ENCODE results near the gene TUBGCP2. TPM values are rescaled to one million over a fixed set of nuclear protein-coding genes. Genes with fewer than 3 reads are reported as not detected.

The TUBGCP2 gene
- total RNA-seq, 1 donor from 2014 or later, result 39.4 TPM

Small RNA genes within 50 kb of the gene (microRNA-seq; reads per million reads assigned to microRNA genes)
- gene MIR202, result 3.6 reads per million

Other genes starting within 250 kb of the TUBGCP2 start
- gene ADGRA1, start 220.9 kb downstream of the TUBGCP2 start, total RNA-seq, result 0.19 TPM
- gene KNDC1, start 148.7 kb downstream of the TUBGCP2 start, total RNA-seq, result 0.05 TPM
- not detected for gene UTF1, start 78.7 kb downstream of the TUBGCP2 start, total RNA-seq
- 0.40 TPM for gene VENTX, start 71.0 kb downstream of the TUBGCP2 start, total RNA-seq
- gene ADAM8, start 32.0 kb downstream of the TUBGCP2 start, total RNA-seq, result 4.3 TPM
- 34.4 TPM for gene ZNF511, start within 50 bp of the TUBGCP2 start, total RNA-seq
- not detected for gene CALY, start 28.0 kb upstream of the TUBGCP2 start, total RNA-seq
- gene PRAP1, start 38.5 kb upstream of the TUBGCP2 start, total RNA-seq, result not detected
- gene FUOM, start 49.1 kb upstream of the TUBGCP2 start, total RNA-seq, result 6.1 TPM
- 152 TPM for gene ECHS1, start 64.5 kb upstream of the TUBGCP2 start, total RNA-seq
- 2.9 TPM for gene PAOX, start 70.4 kb upstream of the TUBGCP2 start, total RNA-seq
- 21.6 TPM for gene MTG1, start 85.3 kb upstream of the TUBGCP2 start, total RNA-seq
- gene SPRN, start 115.8 kb upstream of the TUBGCP2 start, total RNA-seq, result not detected
- 1.0 TPM for gene SCART1, start 145.1 kb upstream of the TUBGCP2 start, total RNA-seq
- 2.2 TPM for gene CYP2E1, start 218.5 kb upstream of the TUBGCP2 start, total RNA-seq

Measured in cardiac septum (tissue), 1 donor.